Right ventricle myocardium inferior (tissue), 1 donor: ENCODE data around the gene AP2A1. TPM values are rescaled to one million over a fixed set of nuclear protein-coding genes. Genes with fewer than 3 reads are reported as not detected.

Experiments
- ATAC-seq: fragments of 200-7000 bp; cut with Tn5 transposase; one replicate; pipeline ENCODE4 v1.9.1; 2020; ENCODE audit warnings: mild to moderate bottlenecking, moderate library complexity
- DNase-seq: peaks from one replicate; pipeline ENCODE4 v3.0.0; 2021; ENCODE audit errors: missing footprints
- intact Hi-C: fragments of 100-400 bp; cut with DNase I; formaldehyde crosslinking; loops from one replicate; pipeline ENCODE4 v1.11.0; 2022
- total RNA-seq: library from RNA; stranded (reverse); fragmentation: NEBNext Ultra II Directional; extraction: Animal tissue kit (Norgen Biotek cat#: 25700); gene quantifications from one replicate; pipeline ENCODE4 v1.2.1, GENCODE V29; 2021
- donor health status: DM: no; HTN: yes; CAD: no; lungs with severe emphysema.

Gene AP2A1
- total RNA-seq, 1 donor from 2014 or later: 76.4 TPM

DNA sequence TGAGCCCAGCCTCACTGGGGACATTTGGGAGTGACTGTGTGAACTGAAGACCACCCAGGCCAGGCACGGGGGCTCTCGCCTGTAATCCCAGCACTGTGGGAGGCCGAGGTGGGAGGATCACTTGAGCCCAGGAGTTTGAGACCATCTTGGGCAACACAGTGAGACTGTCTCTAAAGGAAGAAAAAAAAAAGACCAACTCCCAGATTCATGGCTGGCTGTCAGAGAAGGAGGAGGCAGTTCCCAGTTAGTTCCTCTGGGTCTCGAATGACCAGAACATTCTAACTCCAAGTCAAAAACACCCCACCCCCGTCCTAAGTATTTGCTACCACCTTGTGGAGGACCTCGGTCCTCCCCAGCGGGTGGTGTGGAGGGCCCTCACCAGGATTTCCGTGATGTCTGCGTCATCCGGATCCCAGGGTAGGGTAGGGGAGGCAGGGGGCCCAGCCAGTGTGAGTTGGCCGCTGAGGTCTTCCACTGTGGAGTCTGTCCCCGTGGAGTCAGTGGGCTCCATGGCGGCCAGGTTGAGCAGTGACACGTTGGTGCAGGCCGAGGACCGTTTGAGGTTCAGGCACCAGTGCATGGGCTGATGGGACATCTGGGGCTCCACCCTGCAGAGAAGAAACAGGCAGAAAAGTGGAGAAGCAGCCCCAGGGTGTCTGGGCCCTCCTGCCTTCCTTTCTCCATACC is 5.0 kb upstream of the AP2A1 start:
- no peak for ATAC-seq
- intact Hi-C loops: loop anchor here (5.0 to 10.0 kb wide), 3 partner anchors 69 to 677 kb away; partner anchors contain the start of genes ALDH16A1, CPT1C, PIH1D1 and SNRNP70
- no peak for DNase-seq

DNA sequence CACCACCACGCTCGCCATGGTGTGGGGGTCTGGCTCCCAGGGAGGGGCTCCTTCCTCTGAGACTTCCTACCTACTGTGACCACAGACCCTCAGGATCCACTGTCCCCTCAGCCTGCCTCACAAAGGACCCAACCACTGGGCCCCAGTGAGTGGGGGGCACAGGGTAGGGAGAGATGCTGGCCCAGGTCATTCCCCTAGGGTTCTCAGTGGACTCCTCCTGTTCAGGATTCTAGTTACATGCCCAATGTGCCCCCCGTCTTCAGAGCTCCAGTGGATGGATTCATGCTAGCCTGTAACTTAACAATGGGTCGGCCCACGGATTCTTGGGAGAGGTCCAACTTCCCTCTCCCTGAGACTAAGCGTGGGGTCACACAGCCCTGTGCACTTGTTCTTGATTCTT is 3.6 kb upstream of the AP2A1 start, which contains the start of gene TSKS:
Gene TSKS (minus strand): TSS at position 77 of the 400 bp plus-strand sequence. CDS start 59 bp downstream, at position 18.
- intact Hi-C loops: loop anchor here (5.0 to 10.0 kb wide), 3 partner anchors 71 to 678 kb away; partner anchors contain the start of genes ALDH16A1, CPT1C, PIH1D1 and SNRNP70
- DNase-seq: no peak
- ATAC-seq: no peak

DNA sequence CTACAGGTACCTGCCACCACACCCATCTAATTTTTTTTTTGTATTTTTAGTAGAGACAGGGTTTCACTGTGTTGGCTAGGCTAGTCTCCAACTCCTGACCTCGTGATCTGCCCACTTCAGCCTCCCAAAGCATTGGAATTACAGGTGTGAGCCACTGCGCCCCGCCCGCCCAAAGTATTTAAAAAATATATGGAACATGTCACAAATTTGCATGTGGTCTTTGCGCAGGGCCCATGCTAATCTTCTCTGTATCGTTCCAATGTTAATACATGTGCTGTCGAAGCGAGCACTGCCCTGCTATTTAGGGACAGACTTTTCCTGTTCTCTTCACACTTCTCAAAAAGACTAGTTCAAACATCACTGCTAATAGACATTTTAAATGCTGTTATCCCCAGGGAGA is 2.5 kb upstream of the AP2A1 start:
- peak; percentile 31 for DNase-seq
- ATAC-seq: no peak
- intact Hi-C loops: loop anchor here (5.0 to 10.0 kb wide), 3 partner anchors 72 to 680 kb away; partner anchors contain the start of genes ALDH16A1, CPT1C, PIH1D1 and SNRNP70

- peak; percentile 100 for DNase-seq
- intact Hi-C loops: loop anchor here (1.0 to 10.0 kb wide), 6 partner anchors 47 to 681 kb away; partner anchors contain the start of genes AKT1S1, ALDH16A1, FUZ and PIH1D1
- peak; percentile 93 for ATAC-seq
Observed at GRCh38 chr19:49766007-49766929, 533 bp upstream of the AP2A1 start.

DNA sequence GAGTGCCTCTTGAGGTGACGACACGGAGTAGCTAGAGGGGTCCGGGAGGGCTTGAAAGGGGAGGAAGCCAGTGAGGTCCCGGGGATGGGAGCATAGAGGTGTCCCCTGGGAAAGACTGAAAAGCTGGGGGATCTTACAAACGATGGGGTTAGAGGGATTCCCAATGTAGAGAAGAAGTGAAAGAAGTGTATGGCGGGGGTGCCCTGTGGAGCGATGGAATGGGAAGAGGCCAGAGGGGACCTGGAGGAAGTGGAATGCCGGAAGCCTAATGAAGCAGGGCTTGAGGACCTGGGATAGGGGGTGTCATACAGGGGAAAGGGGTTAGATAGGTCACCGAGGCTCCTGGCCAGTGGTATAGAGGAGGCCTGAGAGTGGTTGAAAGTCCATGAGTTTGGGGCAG is 580 bp downstream of the AP2A1 start:
- ATAC-seq: no peak
- intact Hi-C loops: loop anchor here (2.0 to 10.0 kb wide), 3 partner anchors 83 to 683 kb away; partner anchors contain the start of genes ALDH16A1, PIH1D1, PTOV1 and SNRNP70
- no peak for DNase-seq

- intact Hi-C loops: loop anchor here (2.0 to 10.0 kb wide), 3 partner anchors 83 to 683 kb away; partner anchors contain the start of genes ALDH16A1, PIH1D1, PTOV1 and SNRNP70
- DNase-seq: peak; percentile 9
- no peak for ATAC-seq
Observed at GRCh38 chr19:49767967-49768581, 1.3 kb downstream of the AP2A1 start.

DNA sequence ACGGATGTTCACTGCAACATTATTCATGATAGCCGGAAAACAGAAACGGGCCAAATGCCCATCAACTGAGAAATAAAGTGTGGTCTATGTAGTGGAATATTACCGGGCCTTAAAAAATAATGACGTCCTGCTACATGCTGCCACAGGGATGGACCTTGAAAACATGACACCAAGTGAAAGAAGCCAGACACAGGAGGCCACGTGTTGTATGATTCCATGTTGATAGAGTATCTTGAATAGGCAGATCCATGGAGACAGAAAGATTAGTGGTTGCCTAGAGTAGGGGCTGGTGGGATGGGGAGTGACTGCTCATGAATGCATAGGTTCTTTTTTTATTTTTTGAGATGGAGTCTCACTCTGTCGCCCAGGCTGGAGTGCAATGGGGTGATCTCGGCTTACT is 3.7 kb downstream of the AP2A1 start:
- ATAC-seq: no peak
- intact Hi-C loops: no loop called here
- DNase-seq: no peak

DNA sequence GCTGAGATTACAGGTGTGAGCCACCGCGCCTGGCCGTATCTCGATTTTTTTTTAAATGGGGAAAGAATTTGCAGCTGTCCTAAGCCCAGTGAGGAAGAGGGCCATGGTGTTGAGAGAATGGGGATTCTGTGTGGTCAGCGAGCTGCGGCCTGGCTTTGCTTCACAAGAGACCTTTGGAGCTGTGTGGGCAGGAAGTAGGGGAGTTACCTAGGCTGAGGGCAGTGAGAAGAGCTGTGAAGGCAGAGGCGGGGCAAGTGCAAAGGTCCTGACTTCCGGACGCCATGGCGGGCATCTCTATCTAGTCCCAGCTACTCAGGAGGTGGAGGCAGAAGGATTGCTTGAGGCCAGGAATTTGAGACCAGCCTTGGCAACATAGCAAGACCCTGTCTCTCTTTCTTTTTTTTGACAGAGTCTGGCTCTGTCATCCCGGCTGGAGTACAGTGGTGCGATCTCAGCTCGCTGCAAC is 4.9 kb downstream of the AP2A1 start:
- DNase-seq (no peak), ATAC-seq (no peak)
- intact Hi-C loops: no loop called here

DNA sequence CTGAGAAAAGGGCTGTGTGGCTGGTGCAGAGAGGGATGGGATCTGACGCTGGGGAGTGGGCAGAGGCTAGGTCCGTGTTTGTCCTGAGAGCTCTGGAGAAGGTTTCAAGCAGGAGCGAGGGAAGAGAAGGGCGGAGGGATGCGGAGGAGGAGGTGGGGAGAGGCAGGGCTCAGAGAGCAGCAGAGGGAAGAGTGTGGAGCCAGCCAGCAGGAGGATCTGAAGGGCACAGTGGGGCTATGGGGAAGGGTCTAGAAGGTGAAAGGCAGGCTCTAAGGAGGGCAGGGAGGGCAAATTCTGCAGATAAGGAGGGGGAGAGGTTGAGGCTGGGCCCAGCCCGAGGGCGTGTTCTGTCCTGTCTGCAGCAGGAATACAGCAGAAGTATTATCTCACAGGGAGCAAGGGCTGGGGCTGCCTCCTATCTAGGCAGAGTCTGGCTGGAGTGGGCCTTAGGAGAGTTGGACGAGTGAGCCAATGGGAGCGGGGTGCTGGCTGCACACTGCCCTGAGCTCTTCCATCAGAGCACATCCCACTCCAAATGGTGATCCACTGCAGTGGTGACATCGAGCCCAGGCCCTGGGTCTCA is 6.1 kb downstream of the AP2A1 start:
- ATAC-seq (no peak), DNase-seq (no peak)
- intact Hi-C loops: no loop called here

DNA sequence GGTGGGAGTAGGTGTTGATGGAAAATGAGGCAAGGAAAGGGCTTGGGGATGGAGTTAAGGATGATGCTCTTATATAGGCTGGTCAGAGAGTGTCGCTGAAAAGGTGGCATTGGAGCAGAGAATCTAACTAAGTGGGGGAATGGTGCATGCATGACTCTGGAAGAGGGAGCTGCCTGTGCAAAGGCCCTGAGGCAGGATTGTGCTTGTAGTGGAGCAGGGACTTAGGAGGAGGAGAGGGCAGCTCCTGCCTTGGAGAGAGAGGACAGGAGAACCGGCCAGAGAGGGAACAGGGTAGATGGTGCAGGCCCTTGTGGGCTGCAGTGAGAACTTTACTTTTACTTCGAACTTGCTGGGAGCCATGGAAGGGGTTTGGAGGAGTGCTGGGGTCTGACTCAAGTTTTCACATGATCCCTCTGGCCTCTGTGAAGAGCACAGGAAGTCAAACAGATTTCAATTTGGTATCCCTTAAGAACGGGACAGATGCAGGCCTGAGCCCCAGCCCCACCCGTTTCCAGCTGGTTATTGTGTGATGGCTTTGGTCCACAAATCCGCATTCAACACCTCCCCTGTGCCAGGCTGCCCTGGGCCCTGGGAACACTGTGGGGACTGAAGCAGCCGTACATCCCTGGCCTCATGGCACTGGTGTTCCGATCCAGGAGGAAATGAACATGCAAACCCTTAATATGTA is 7.0 kb downstream of the AP2A1 start:
- ATAC-seq (no peak), DNase-seq (no peak)
- intact Hi-C loops: no loop called here

DNA sequence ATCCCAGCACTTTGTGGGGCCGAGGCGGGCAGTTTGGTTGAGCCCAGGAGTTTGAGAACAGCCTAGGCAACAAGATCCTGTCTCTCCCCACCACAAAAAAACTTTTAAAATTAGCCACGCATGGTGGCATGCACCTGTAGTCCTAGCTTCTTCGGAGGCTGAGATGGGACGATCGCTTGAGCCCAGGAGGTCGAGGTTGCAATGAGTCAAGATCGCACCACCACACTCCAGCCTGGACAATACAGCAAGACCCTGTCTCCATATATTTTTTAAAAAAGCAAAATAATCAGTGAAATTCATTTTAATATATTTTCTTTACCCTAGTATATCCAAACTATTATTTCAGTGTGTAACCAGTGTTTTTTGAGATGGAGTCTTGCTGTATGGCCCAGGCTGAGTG is 8.2 kb downstream of the AP2A1 start:
- DNase-seq (no peak), ATAC-seq (no peak)
- intact Hi-C loops: no loop called here

DNA sequence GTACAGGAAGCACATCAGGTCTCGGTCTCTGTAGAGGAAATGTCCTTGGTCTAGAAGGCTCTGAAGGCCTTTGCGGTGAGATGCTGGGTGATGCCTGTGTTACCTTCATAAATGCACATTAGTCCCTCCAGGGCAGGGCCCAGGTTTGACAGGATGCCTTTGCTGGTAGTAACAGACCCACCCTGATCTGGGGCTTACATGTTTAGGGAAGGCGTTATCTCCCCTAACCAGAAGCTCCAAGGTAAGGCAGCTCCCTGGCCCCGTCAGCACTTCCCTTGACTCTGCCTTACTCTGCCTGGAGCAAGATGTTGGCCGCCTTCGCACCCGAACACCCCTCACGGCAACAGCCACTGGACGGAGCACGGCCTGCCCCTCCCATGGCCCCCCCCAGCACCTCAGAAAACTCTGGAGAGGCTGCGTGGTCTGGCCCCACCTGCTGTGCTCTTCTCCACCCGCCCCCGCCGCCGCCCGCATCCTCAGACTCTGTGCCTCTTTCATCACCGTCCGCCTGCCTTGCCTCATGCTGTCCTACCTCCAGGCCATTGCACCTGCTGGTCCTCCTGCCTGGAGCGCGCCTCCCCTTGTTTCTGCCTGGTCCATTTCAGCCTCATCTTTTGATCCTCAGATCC is 9.1 kb downstream of the AP2A1 start:
- no peak for DNase-seq
- no peak for ATAC-seq
- intact Hi-C loops: no loop called here

GRCh38 chr19:49776371-49776764 is 9.6 kb downstream of the AP2A1 start:
- intact Hi-C loops: no loop called here
- ATAC-seq: no peak
- DNase-seq: no peak

- ATAC-seq (no peak), DNase-seq (no peak)
- intact Hi-C loops: no loop called here
Observed at GRCh38 chr19:49779731-49780555, 13.1 kb downstream of the AP2A1 start.

DNA sequence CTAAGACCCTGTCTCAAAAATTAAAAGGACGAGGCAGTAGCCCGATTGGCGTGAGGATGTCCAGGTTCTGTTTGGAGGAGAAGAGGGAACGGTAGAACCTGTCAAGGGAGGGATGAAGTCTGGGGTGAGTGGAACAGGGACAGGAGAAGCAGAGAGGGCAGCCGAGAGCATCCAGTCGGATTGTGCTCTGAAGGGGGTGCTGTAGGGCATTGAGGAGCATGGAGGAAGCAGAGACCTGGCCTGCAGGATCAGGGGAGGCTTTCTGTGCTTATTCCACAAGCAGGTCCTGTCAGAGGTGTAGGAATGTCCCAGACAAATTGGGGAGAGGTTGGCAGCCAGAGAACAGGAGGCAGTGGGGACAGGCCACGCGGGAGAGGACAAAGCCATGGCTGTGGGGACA is 14.1 kb downstream of the AP2A1 start:
- intact Hi-C loops: no loop called here
- no peak for ATAC-seq
- no peak for DNase-seq

GRCh38 chr19:49781394-49781793 is 14.6 kb downstream of the AP2A1 start:
- intact Hi-C loops: no loop called here
- DNase-seq (no peak), ATAC-seq (no peak)

- DNase-seq (no peak), ATAC-seq (no peak)
- intact Hi-C loops: no loop called here
Observed at GRCh38 chr19:49782515-49782914, 15.7 kb downstream of the AP2A1 start.
